Measurements from ENCODE around the gene EHMT1. TPM values are rescaled to one million over a fixed set of nuclear protein-coding genes. Genes with fewer than 3 reads are reported as not detected.

Gene EHMT1
- total and polyA plus RNA-seq, 2 of the 13 experiments (the other 11 are each of a cell fraction or from before 2014, with no cell fraction given) = 23.0 to 27.1 TPM

DNA sequence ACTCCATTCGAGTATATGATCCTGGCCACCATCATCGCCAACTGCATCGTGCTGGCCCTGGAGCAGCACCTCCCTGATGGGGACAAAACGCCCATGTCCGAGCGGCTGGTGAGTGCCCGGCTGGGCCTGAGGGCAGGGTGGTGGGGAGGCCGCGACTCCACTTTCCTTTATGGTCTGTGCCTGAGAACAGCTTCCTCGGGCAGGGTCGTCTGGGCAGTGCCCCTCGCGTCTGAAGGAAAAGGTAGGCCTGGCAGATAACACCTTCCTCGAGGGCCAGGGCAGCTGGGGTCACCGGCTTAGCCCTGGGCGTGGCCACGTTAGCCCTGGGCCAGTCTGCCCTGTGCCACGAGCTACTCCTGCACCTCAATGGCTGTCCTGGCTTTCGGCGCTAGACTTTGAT is 260.2 kb downstream of the EHMT1 start:
- Histone ChIP-seq H3K4me1 (ENCODE audit: insufficient read depth, low read length) (no peaks in the 10 kb centered on the region), H4K20me1 (ENCODE audit: insufficient read depth, low read length) (peaks cover 2% of the 10 kb centered on the region; the same call in 1 of the 2 replicates), H2AFZ (ENCODE audit: low read length) (no peak overlapping the region), H3K9ac (ENCODE audit: insufficient read depth, low read depth, low read length) (no peak overlapping the region), H3K36me3 (replicated peaks in 1 of 2; ENCODE audit: control insufficient read depth in 1 of 2, insufficient read depth in 2 of 2, low read length in 2 of 2) (no peaks in the 10 kb centered on the region), H3K4me2 (ENCODE audit: low read depth, low read length) (no peak overlapping the region), H3K4me3 (replicated peaks in 1 of 3; ENCODE audit: insufficient read depth in 1 of 3, low read depth in 2 of 3, low read length in 3 of 3) (no peak overlapping the region), H3K27ac (ENCODE audit: extremely low read length, insufficient read depth, low read length) (no peak overlapping the region), H3K9me3 (ENCODE audit: low read length) (no peaks in the 10 kb centered on the region), H3K27me3 (ENCODE audit: control insufficient read depth in 1 of 2, insufficient read depth in 2 of 2, low read length in 2 of 2) (peaks cover 2 to 13% of the 10 kb centered on the region in 2 experiments; a peak in 3 of 5 replicates), H3K79me2 (ENCODE audit: insufficient read depth, low read length) (no peaks in the 10 kb centered on the region)
- intact Hi-C loops (cut with micrococcal nuclease; ENCODE audit: unreplicated experiment) = no loop called here
- TF ChIP-seq, protein P1, sequence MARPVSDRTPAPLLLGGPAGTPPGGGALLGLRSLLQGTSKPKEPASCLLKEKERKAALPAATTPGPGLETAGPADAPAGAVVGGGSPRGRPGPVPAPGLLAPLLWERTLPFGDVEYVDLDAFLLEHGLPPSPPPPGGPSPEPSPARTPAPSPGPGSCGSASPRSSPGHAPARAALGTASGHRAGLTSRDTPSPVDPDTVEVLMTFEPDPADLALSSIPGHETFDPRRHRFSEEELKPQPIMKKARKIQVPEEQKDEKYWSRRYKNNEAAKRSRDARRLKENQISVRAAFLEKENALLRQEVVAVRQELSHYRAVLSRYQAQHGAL (CRISPR knock-in tag; IDR thresholded peaks at IDR 0.05; ENCODE audit: not compliant biosample characterization) = no peak
- TF ChIP-seq BRD4 (CRISPR knock-in tag; IDR thresholded peaks at IDR 0.05) = no peak
- DNase-seq (ENCODE audit: low spot score) (no peak), FAIRE-seq (no peak), ATAC-seq (no peak)
- 70% methylated on average over 6 of the region's 20 CpGs for WGBS (ENCODE audit: low lambda C conversion rate)
- in situ Hi-C loops (cut with HindIII; ENCODE audit: extremely low pct_ligation_motif_present, low pct_unique_long_range_greater_than_20kb) = no loop called here
- no TSS peak for BruUV-seq (replicated peaks)
- CTCF ChIA-PET (ENCODE audit: low intra/inter-chr PET ratio, low total read pairs) = no interaction called here
- POLR2A ChIA-PET = no interaction called here

DNA sequence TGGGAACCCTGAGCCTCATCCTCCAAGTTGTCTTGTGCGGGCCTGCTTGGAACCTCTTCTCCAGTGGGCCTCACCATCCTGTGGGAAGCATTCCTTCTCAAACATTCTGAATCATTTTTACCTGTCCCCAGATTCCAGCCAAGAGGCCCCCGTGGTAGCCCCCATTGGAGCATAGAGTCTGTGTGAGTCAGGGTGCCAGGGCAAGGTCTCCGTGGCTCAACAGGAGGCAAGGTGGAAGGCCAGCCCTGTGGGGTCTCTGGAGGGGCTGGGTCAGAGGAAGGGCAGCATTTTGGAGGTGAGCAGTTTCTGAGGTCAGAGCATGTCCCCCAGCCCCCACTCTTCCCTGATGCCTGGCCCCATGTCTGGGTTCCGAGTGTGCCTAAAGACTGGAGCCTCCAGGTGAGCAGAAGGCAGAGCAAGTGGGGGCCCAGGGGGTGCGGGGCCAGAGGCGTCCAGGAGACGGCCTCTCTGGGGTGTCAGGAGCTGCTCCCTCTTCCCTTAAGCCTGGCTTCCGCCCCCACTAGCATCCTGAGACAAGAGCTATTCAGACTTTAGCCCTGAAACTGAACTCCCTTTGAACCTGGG is 260.9 kb downstream of the EHMT1 start:
- no peaks in the 10 kb centered on the region for H3K36me3 ChIP-seq (replicated peaks in 1 of 2; ENCODE audit: control insufficient read depth in 1 of 2, insufficient read depth in 2 of 2, low read length in 2 of 2)
- H3K27me3 ChIP-seq (ENCODE audit: control insufficient read depth in 1 of 2, insufficient read depth in 2 of 2, low read length in 2 of 2) = peaks cover 2 to 13% of the 10 kb centered on the region in 2 experiments; a peak in 3 of 5 replicates
- ChIA-PET CTCF (ENCODE audit: low intra/inter-chr PET ratio, low total read pairs) (no interaction called here), POLR2A (no interaction called here)
- ATAC-seq (no peak), DNase-seq (ENCODE audit: low spot score) (no peak), FAIRE-seq (no peak)
- H4K20me1 ChIP-seq (ENCODE audit: insufficient read depth, low read length) = peaks cover 2% of the 10 kb centered on the region; the same call in 1 of the 2 replicates
- H3K9ac ChIP-seq (ENCODE audit: insufficient read depth, low read depth, low read length) = no peak overlapping the region
- H2AFZ ChIP-seq (ENCODE audit: low read length) = no peak overlapping the region
- WGBS (ENCODE audit: low lambda C conversion rate) = 3% methylated on average over 4 of the region's 8 CpGs
- H3K79me2 ChIP-seq (ENCODE audit: insufficient read depth, low read length) = no peaks in the 10 kb centered on the region
- H3K9me3 ChIP-seq (ENCODE audit: low read length) = no peaks in the 10 kb centered on the region
- H3K4me1 ChIP-seq (ENCODE audit: insufficient read depth, low read length) = no peaks in the 10 kb centered on the region
- H3K27ac ChIP-seq (ENCODE audit: extremely low read length, insufficient read depth, low read length) = no peak overlapping the region
- no TSS peak for BruUV-seq (replicated peaks)
- H3K4me2 ChIP-seq (ENCODE audit: low read depth, low read length) = no peak overlapping the region
- H3K4me3 ChIP-seq (replicated peaks in 1 of 3; ENCODE audit: insufficient read depth in 1 of 3, low read depth in 2 of 3, low read length in 3 of 3) = no peak overlapping the region
- intact Hi-C loops (cut with micrococcal nuclease; ENCODE audit: unreplicated experiment) (no loop called here), in situ Hi-C loops (cut with HindIII; ENCODE audit: extremely low pct_ligation_motif_present, low pct_unique_long_range_greater_than_20kb) (no loop called here)
- TF ChIP-seq ZFP36 (IDR thresholded peaks at IDR 0.05; ENCODE audit: borderline replicate concordance, low read depth, low read length, partially characterized antibody) (no peak), ZNF547 (CRISPR knock-in tag; IDR thresholded peaks at IDR 0.05) (no peak), ARNTL (CRISPR knock-in tag; IDR thresholded peaks at IDR 0.05) (no peak), ZNF605 (CRISPR knock-in tag; IDR thresholded peaks at IDR 0.05) (no peak), HIVEP1 (CRISPR knock-in tag; IDR thresholded peaks at IDR 0.05) (no peak), ZNF780A (CRISPR knock-in tag; IDR thresholded peaks at IDR 0.05) (no peak), CBFB (CRISPR knock-in tag; IDR thresholded peaks at IDR 0.05) (no peak), HNF4A (CRISPR knock-in tag; IDR thresholded peaks at IDR 0.05) (no peak), PHF21A (CRISPR knock-in tag; IDR thresholded peaks at IDR 0.05) (no peak), POLR2AphosphoS5 (IDR thresholded peaks at IDR 0.05; ENCODE audit: low read depth, low read length) (no peak), MZF1 (CRISPR knock-in tag; IDR thresholded peaks at IDR 0.05; ENCODE audit: borderline replicate concordance) (no peak), ETV6 (CRISPR knock-in tag; conservative IDR thresholded peaks at IDR 0.05) (no peak), HNRNPLL (IDR thresholded peaks at IDR 0.05; ENCODE audit: low read depth, low read length, poor library complexity, severe bottlenecking) (no peak), SSRP1 (CRISPR knock-in tag; IDR thresholded peaks at IDR 0.05) (no peak), PTBP1 (IDR thresholded peaks at IDR 0.05; ENCODE audit: low read depth, low read length, poor library complexity, severe bottlenecking) (no peak), HOXA7 (CRISPR knock-in tag; IDR thresholded peaks at IDR 0.05) (no peak)
- TF ChIP-seq, protein P2, sequence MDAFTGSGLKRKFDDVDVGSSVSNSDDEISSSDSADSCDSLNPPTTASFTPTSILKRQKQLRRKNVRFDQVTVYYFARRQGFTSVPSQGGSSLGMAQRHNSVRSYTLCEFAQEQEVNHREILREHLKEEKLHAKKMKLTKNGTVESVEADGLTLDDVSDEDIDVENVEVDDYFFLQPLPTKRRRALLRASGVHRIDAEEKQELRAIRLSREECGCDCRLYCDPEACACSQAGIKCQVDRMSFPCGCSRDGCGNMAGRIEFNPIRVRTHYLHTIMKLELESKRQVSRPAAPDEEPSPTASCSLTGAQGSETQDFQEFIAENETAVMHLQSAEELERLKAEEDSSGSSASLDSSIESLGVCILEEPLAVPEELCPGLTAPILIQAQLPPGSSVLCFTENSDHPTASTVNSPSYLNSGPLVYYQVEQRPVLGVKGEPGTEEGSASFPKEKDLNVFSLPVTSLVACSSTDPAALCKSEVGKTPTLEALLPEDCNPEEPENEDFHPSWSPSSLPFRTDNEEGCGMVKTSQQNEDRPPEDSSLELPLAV (CRISPR knock-in tag; conservative IDR thresholded peaks at IDR 0.05; ENCODE audit: low read depth) = no peak

Data from HepG2 (cell line).